Peyer's patch (tissue), 4 donors: ENCODE measurements around the gene DND1.

Experiments
- POLR2A ChIP-seq, 2 donors: fragments of 450-650 bp; IDR thresholded peaks; one replicate each; pipeline ENCODE4 v1.5.1; 2017; ENCODE audit warnings: antibody characterized with exemption in 2 of 2, mild to moderate bottlenecking in 2 of 2, moderate library complexity in 2 of 2
- TF ChIP-seq, protein P1 (sequence below), 6 experiments: fragments of 450-650 bp in 4 of 6; fragments of 200-600 bp in 2 of 6; sonication (generic) in 1 of 6; IDR thresholded peaks; one replicate each; pipeline ENCODE4 v1.5.1; 2017 to 2019; ENCODE audit warnings: antibody characterized with exemption in 6 of 6, mild to moderate bottlenecking in 3 of 6, moderate library complexity in 1 of 6

DNA sequence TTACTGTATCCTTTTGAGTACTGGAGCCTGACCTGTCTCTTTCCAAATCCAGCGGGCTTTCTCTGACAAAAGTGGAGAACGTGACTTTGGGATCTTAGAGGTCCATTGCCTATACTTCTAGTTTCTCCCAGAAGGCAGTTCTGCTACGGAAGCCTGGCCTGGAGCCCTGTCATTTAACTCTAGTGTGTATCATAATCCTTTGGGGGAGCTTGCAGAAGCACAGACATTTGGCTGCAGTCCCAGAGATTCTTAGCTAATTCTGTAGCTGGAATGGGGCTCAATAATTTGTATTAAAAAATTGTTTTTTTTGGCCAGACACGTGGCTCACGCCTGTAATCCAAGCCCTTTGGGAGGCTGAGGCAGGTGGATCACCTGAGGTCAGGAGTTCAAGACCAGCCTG is 20.9 kb upstream of the DND1 start:
- TF ChIP-seq, protein P1, sequence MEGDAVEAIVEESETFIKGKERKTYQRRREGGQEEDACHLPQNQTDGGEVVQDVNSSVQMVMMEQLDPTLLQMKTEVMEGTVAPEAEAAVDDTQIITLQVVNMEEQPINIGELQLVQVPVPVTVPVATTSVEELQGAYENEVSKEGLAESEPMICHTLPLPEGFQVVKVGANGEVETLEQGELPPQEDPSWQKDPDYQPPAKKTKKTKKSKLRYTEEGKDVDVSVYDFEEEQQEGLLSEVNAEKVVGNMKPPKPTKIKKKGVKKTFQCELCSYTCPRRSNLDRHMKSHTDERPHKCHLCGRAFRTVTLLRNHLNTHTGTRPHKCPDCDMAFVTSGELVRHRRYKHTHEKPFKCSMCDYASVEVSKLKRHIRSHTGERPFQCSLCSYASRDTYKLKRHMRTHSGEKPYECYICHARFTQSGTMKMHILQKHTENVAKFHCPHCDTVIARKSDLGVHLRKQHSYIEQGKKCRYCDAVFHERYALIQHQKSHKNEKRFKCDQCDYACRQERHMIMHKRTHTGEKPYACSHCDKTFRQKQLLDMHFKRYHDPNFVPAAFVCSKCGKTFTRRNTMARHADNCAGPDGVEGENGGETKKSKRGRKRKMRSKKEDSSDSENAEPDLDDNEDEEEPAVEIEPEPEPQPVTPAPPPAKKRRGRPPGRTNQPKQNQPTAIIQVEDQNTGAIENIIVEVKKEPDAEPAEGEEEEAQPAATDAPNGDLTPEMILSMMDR (IDR thresholded peaks at IDR 0.05), result no peak
- TF ChIP-seq POLR2A (IDR thresholded peaks at IDR 0.05), result no peak
